Spleen (tissue), 11 donors: ENCODE data around the gene PHB1. TPM values are rescaled to one million over a fixed set of nuclear protein-coding genes. Genes with fewer than 3 reads are reported as not detected.

ENCODE experiments used
- DNase-seq: peaks from one replicate; pipeline ENCODE4 v3.0.0-alpha.2; 2020
- H3K27ac ChIP-seq, 8 donors: fragments of 200-600 bp; sonication (generic) in 7 of 8; 1 replicate in 4 of 8; 2 replicates in 4 of 8; pipeline versions ENCODE4 v1.5.0 to v1.8.0; 2016 to 2021; ENCODE audit warnings: inconsistent platforms in 4 of 8, mild to moderate bottlenecking in 4 of 8, moderate library complexity in 1 of 8
- H3K27me3 ChIP-seq, 7 donors: fragments of 200-600 bp; sonication (generic) in 6 of 7; replicated peaks in 1 of 7; 1 replicate in 4 of 7; 2 replicates in 3 of 7; pipeline versions ENCODE4 v1.5.0 to v1.8.0; 2016 to 2021; ENCODE audit warnings: inconsistent platforms in 3 of 7, mild to moderate bottlenecking in 1 of 7
- H3K36me3 ChIP-seq, 6 donors: fragments of 200-600 bp; sonication (generic) in 5 of 6; 1 replicate in 4 of 6; 2 replicates in 2 of 6; pipeline versions ENCODE4 v1.5.0 to v1.8.0; 2016 to 2021; ENCODE audit warnings: inconsistent platforms in 2 of 6
- H3K4me1 ChIP-seq, 6 donors: fragments of 200-600 bp; sonication (generic) in 5 of 6; 1 replicate in 3 of 6; 2 replicates in 3 of 6; pipeline versions ENCODE4 v1.5.0 to v1.8.0; 2016 to 2021; ENCODE audit warnings: inconsistent platforms in 3 of 6
- H3K4me3 ChIP-seq, 8 donors: fragments of 200-600 bp; sonication (generic) in 7 of 8; 1 replicate in 4 of 8; 2 replicates in 4 of 8; pipeline versions ENCODE4 v1.5.0 to v1.8.0; 2016 to 2021; ENCODE audit warnings: inconsistent platforms in 4 of 8, mild to moderate bottlenecking in 4 of 8, moderate library complexity in 2 of 8
- H3K9me3 ChIP-seq, 8 donors: fragments of 200-600 bp; sonication (generic) in 7 of 8; 1 replicate in 4 of 8; 2 replicates in 4 of 8; pipeline versions ENCODE4 v1.5.0 to v1.8.0; 2016 to 2021; ENCODE audit warnings: inconsistent platforms in 4 of 8
- CTCF ChIP-seq, 11 experiments: fragments of 200-600 bp in 7 of 11; fragments of 450-650 bp in 4 of 11; sonication (generic) in 4 of 11; IDR thresholded peaks in 8 of 11; conservative IDR thresholded peaks in 3 of 11; 1 replicate in 7 of 11; 2 replicates in 4 of 11; pipeline versions ENCODE4 v1.4.0 to v1.8.0; 2016 to 2021; ENCODE audit warnings: antibody characterized with exemption in 11 of 11, inconsistent platforms in 4 of 11, mild to moderate bottlenecking in 1 of 11
- POLR2A ChIP-seq, 3 donors: fragments of 450-650 bp; IDR thresholded peaks; one replicate each; pipeline ENCODE4 v1.5.1; 2017; ENCODE audit warnings: antibody characterized with exemption in 3 of 3, mild to moderate bottlenecking in 1 of 3
- POLR2AphosphoS5 ChIP-seq, 3 donors: sonication (generic); formaldehyde crosslinking; IDR thresholded peaks; one replicate each; pipeline ENCODE4 v1.5.1; 2017; ENCODE audit warnings: antibody characterized with exemption in 3 of 3
- WGBS, 5 donors: extraction: QIAGEN DNeasy Blood & Tissue Kit in 3 of 5; methylation state at CpG; one replicate each; pipeline versions ENCODE4 v1.1.5 to v1.1.7; 2013 to 2018; 5-methylcytosine and 5-hydroxymethylcytosine counted together
- intact Hi-C: fragments of 100-400 bp; cut with DNase I; formaldehyde crosslinking; loops from one replicate; pipeline ENCODE4 v1.15.0; 2023; ENCODE audit warnings: low total_unique reads
- polyA plus RNA-seq, 3 donors: library from polyadenylated mRNA; stranded (reverse); fragments of 200-250 nt; gene quantifications; one replicate each; pipeline ENCODE4 v1.2.1, GENCODE V29; 2013
- total RNA-seq, 7 donors: library from RNA; depleted of rRNA in 3 of 7; stranded (reverse); fragments of >200 nt in 3 of 7; fragmentation: NEBNext Ultra II Directional in 4 of 7; extraction: Animal tissue kit (Norgen Biotek cat#: 25700) in 4 of 7; gene quantifications; one replicate each; pipeline versions ENCODE4 v1.1.0 to v1.2.1, GENCODE V29; 2016 to 2021
- donor health status: healthy with polysubstance abuse.
- donor health status: DM: no; HTN: no; CAD: no; lungs with moderate emphysema.
- donor health status: DM: no; HTN: no; CAD: no.
- donor health status: Bipolar disorder and iron deficiency.
- donor health status: healthy.
- donor health status: DM: no; HTN: no; CAD: no.
- donor health status: DM: yes; HTN: yes; CAD: no.

The PHB1 gene
- total and polyA plus RNA-seq, 10 donors: 49.4 to 109 (median 71.4) TPM

GRCh38 chr17:49441578-49441977 lies 26.9 kb upstream of the PHB1 start:
- H3K4me1 ChIP-seq: peaks cover 0 to 16% (median 8%) of the 10 kb centered on the region in 6 donors
- H3K36me3 ChIP-seq: no peaks in the 10 kb centered on the region
- WGBS, 5 donors: 57 to 69% (median 64%) methylated on average over 3 to 4 of the region's 4 CpGs
- no peaks in the 10 kb centered on the region for H3K9me3 ChIP-seq
- no peak for DNase-seq
- H3K4me3 ChIP-seq: no peak overlapping the region
- no peak overlapping the region for H3K27ac ChIP-seq
- intact Hi-C loops: no loop called here
- H3K27me3 ChIP-seq: peaks cover 0 to 68% (median 10%) of the 10 kb centered on the region in 7 donors
- no peak for TF ChIP-seq CTCF (IDR thresholded peaks at IDR 0.05 in 8 of 11, conservative IDR thresholded peaks at IDR 0.05 in 3 of 11)
- no peak for TF ChIP-seq POLR2A (IDR thresholded peaks at IDR 0.05)
- no peak for TF ChIP-seq POLR2AphosphoS5 (IDR thresholded peaks at IDR 0.05)

- Histone ChIP-seq H3K36me3 (no peaks in the 10 kb centered on the region), H3K4me3 (no peak overlapping the region), H3K4me1 (peaks cover 0 to 16% (median 8%) of the 10 kb centered on the region in 6 donors), H3K27me3 (peaks cover 0 to 64% (median 10%) of the 10 kb centered on the region in 7 donors), H3K27ac (no peak overlapping the region), H3K9me3 (no peaks in the 10 kb centered on the region)
- intact Hi-C loops: no loop called here
- DNase-seq: no peak
- whole genome bisulfite sequencing, 5 donors: 67 to 95% (median 83%) methylated on average over 1 of the region's 1 CpG
- no peak for TF ChIP-seq POLR2AphosphoS5 (IDR thresholded peaks at IDR 0.05)
These were observed 25.9 kb upstream of the PHB1 start for GRCh38 chr17:49440581-49440980.

DNA sequence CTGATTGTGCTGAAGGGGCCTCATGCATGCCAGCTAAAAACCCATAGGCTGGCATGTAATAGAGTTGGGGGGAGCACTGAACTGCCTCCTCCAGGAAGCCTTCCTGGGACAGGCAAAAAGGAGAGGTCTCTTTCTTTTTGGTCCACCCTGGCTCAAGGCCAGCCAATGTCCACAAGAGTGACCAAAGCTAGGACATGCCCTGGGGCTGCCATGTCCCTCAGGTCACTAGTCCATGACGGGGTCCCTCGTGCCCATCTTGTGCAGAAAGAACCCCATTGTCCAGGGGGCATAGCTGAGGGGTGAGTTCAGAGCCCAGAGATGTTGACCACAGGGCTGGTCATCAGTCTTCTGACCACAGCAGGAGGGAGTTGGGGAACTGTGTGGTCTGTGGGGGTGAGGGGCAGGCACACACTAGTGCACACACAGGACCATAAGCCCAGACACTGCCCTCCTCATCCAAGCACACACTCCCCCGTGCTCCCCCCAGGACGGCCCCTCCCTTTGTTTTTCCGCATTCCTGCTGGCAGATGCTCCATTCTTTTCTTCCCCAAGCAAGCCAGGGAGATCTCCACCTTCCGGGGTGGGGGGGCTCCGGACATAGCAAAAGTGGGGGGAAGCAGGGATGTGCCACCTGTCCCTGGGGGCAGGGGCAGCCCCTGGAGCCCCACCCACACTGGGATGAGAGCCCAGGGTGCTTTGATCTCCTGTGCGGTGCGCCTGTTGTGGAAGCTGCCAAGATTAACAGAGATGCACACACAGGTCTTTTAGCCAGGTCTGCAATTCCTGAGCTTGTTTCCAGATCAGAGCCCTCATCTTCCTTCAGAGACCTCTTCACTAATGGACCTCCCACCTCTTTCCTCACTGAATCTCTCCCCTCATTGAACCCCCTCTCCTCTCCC lies 25.2 kb upstream of the PHB1 start:
- intact Hi-C loops: loop anchor here (5.0 kb wide), 1 partner anchor 117 kb away; no protein-coding TSS in a partner anchor
- TF ChIP-seq POLR2A (IDR thresholded peaks at IDR 0.05): no peak
- no peak for TF ChIP-seq POLR2AphosphoS5 (IDR thresholded peaks at IDR 0.05)
- TF ChIP-seq CTCF (IDR thresholded peaks at IDR 0.05 in 8 of 11, conservative IDR thresholded peaks at IDR 0.05 in 3 of 11): no peak
- DNase-seq: no peak

GRCh38 chr17:49439305-49439672 lies 24.6 kb upstream of the PHB1 start:
- H3K4me1 ChIP-seq: peaks cover 0 to 16% (median 8%) of the 10 kb centered on the region in 6 donors
- TF ChIP-seq POLR2AphosphoS5 (IDR thresholded peaks at IDR 0.05) (no peak), CTCF (IDR thresholded peaks at IDR 0.05 in 8 of 11, conservative IDR thresholded peaks at IDR 0.05 in 3 of 11) (no peak)
- no peak for DNase-seq
- H3K27ac ChIP-seq: no peak overlapping the region
- intact Hi-C loops: loop anchor here (5.0 kb wide), 1 partner anchor 118 kb away; no protein-coding TSS in a partner anchor
- no peak overlapping the region for H3K4me3 ChIP-seq
- H3K36me3 ChIP-seq: no peaks in the 10 kb centered on the region
- peaks cover 0 to 58% (median 10%) of the 10 kb centered on the region in 7 donors for H3K27me3 ChIP-seq
- 71 to 86% (median 84%) methylated on average over 2 to 3 of the region's 3 CpGs for WGBS, 5 donors
- H3K9me3 ChIP-seq: no peaks in the 10 kb centered on the region

More for the DNA sequence above, 25.2 kb upstream of the PHB1 start:
- no peaks in the 10 kb centered on the region for H3K9me3 ChIP-seq
- 68 to 88% (median 76%) methylated on average over 9 of the region's 9 CpGs for WGBS, 5 donors
- H3K27me3 ChIP-seq: peaks cover 0 to 62% (median 10%) of the 10 kb centered on the region in 7 donors
- no peak overlapping the region for H3K4me3 ChIP-seq
- H3K36me3 ChIP-seq: no peaks in the 10 kb centered on the region
- peaks cover 0 to 16% (median 8%) of the 10 kb centered on the region in 6 donors for H3K4me1 ChIP-seq
- H3K27ac ChIP-seq: no peak overlapping the region
